ENCODE measurements around the gene CYBA.

GRCh38 chr16:88667461-88667860, 16.6 kb upstream of the CYBA start:
- TF ChIP-seq EZH2 (optimal IDR thresholded peaks at IDR 0.05; ENCODE audit: low read depth, low read length) = no peak
- no peak for TF ChIP-seq EZH2phosphoT487 (IDR thresholded peaks at IDR 0.05; ENCODE audit: low read length)
- TF ChIP-seq CTCF (IDR thresholded peaks at IDR 0.05; ENCODE audit: low read length) = no peak

Measured in MM.1S (cell line).